CD1c-positive myeloid dendritic cell (primary cell): Measurements from ENCODE around the gene GNA15.
"Not testable (repeated sequence)": the region's sequence is repeated elsewhere in the genome, so short reads cannot be mapped to it uniquely, and the experiment has no call there.

Experiments
- DNase-seq: peaks from one replicate; pipeline ENCODE4 v3.0.0-alpha.2; 2016; ENCODE audit errors: extremely low spot score

The GNA15 gene

GRCh38 chr19:3190921-3191805, 55.3 kb downstream of the GNA15 start:
- no peak for DNase-seq

- DNase-seq = not testable (repeated sequence)
These were observed 55.9 kb downstream of the GNA15 start for GRCh38 chr19:3191806-3192104.

DNA sequence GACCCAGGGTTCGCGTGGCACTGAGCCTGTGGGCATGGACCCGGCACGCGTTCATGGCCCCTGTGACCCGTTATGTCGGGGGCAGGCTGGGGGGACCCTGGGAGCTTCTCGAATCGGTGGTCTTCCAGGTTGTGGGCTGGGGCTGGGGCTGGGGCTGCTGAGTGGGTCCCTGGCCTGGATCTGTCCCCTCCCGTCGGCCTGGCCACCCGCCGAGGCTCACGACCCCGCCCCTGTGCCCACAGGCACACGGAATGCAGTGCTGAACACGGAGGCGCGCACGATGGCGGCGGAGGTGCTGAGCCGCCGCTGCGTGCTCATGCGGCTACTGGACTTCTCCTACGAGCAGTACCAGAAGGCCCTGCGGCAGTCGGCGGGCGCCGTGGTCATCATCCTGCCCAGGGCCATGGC, 56.4 kb downstream of the GNA15 start:
- DNase-seq = no peak

DNA sequence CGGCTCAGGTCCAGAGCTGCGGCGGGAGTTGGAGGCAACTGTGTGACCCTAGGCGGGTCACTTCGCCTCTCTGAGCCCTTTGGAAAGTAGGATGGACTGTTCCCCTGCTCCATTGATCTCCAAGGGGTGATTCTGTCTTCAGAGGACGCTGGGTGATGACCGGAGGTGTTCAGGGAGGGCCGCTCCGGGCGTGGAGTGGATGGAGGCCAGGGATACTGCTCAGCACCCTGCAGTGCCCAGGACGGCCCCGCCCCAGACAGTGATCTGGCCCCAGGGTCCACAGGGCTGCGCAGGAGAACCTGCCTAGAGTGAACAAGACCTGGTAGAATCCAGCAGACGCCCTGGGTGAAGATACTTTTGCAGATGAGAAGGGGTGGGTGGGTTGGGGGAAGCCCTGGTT, 56.9 kb downstream of the GNA15 start:
- no peak for DNase-seq

DNA sequence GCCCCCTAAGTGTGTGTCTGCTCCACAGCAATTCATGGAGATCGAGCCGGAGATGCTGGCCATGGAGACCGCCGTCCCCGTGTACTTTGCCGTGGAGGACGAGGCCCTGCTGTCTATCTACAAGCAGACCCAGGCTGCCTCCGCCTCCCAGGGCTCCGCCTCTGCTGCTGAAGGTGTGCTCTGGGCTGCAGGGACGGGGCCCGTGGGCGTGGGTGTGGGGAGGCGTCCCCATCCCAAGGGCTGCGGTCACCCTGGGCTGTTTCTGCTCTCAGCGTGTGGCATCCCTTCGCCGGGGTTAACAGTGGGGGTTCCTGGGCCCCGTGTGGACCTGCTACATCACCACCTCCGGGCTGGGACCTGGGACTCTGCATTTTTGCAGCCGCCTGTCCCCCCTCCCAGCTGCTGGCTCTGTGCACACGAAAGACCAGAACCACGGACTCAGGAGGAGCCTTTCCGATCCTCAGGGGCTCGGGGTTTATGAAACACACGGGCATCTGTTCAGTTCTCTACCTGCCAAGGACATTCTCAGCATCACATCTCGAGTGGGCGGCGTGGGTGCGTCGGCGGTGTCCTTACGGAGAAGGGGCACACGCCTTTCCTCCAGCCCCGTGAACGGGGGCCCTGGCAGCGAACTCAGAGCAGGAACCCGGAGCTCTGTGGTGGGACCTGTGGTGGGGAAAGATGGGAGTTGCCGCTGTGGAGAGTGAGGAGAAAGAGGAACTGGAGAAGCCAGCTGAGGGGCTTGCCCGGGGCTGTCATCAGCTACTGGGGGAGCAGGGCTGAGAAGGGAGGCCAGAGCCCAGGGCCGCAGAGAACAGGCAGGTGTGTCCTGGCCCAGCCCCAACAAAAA, 57.6 kb downstream of the GNA15 start:
- DNase-seq = peak; percentile 14

DNA sequence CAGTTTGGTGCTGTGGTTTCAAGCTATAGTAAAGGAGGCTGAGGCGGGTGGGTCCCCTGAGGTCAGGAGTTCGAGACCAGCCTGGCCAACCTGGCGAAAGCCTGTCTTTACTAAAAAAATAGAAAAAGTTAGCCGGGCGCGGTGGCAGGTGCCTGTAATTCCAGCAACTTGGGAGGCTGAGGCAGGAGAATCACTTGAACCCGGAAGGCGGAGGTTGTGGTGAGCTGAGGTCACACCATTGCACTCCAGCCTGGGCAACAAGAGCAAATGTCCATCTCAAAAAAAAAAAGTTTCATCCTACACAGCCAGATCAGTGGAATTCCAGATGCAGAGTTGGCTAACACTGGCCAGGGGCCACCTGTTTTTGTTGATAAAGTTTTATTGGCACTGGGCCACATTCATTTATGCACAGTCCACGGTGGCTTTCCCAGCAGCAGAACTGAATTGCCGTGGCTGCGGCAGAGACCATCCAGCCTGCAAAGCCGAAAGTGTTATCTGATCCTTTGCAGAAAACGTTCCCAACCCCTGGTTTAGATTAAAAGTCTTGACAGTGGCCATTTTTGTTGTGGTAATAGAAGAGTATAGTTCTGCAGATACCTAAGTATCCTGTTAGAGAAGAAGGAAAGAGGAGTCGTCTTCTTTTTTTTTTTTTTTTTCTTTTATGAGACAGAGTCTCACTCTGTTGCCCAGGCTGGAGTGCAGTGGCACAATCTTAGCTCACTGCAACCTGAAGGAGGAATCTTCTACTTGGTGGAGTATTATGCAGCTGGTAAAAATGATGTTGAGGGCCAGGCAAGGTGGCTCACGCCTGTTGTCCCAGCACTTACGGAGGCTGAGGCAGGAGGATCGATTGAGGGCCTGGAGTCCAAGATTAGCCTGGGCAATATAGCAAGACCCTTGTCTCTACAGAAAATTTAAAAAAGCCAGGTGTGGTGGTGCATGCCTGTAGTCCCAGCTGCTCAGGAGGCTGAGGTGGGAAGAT, 58.6 kb downstream of the GNA15 start:
- no peak for DNase-seq

- no peak for DNase-seq
These were observed 60.5 kb downstream of the GNA15 start for GRCh38 chr19:3196064-3196932.

DNA sequence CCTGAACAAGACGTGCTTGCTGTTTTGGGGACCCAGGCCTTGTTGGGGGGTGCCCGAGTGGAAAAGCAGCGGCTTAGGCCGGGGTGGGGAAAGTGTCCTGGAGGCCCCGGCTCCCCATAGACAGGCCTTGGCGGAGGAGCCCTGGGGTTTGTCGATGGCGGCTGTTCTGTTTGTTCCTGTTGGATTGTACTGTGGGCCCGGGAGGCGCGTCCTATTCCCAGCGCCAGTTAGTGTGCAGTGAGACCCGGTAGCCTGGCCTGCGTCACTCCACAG, 61.0 kb downstream of the GNA15 start:
- DNase-seq = no peak

DNA sequence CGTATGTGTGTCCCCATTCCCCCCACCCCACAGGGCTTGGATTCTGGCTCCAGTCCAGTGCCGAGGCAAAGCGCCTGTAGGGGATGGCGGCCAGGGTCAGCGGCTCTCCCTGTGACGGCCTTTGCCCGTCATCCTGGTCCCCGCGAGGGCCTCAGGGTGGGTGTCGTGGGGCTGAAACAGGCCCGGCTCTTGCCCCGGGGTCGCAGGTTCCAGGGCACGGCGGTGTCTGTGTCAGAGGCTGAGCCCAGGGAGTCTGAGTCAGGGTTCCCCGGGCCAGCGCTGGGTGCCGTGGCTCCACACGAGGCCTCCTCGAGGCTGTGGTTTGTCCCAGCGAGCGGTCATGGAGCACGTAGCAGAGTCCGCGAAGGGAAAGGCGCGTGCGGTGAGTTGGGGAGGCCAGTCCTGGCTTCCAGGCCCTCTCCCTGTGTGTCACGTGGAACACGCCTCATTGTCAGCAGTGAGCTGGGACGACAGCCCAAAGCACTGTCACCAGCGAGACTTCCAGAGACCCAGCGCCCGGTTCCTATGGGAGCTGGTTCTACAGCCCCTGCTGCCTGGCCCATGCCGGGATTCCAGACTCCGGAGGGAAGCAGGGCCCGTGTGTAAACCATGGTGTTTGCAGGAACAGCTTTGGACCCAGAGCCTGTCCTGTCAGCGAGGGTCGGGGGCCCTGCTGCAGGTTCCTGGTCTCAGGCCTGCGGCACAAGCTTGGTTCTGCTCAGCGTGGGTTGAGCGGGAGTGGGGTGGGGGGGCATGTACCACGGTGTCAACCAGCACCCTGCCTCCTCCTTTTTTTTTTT, 63.3 kb downstream of the GNA15 start:
- DNase-seq = no peak

DNA sequence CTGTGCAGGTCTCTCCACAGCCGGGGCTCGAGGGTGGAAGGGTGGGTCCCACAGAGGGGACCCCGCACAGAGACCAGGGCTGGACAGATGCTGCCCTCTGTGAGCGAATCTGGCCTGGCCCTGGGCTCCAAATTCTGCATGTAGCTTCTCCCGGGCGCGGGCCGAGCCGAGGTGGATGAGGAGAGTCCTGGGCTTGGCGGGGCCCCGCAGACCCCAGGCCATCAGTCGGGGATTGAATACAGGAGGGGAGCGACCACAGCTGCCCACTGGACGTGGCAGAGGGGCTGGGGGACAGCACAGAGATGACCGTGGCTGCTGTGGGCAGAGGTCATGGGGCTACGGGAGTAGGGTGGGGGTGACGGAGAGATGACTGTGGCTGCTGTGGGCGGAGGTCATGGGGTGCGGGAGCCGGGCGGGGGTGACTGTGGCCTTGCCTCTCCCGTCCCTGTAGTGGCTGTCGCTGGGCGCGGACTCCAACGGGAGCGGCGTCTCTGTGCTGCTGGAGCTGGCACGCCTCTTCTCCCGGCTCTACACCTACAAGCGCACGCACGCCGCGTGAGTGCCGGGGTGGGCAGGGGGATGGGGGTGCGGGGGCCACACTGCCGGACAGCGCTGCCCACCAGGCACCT, 65.4 kb downstream of the GNA15 start:
- no peak for DNase-seq

DNA sequence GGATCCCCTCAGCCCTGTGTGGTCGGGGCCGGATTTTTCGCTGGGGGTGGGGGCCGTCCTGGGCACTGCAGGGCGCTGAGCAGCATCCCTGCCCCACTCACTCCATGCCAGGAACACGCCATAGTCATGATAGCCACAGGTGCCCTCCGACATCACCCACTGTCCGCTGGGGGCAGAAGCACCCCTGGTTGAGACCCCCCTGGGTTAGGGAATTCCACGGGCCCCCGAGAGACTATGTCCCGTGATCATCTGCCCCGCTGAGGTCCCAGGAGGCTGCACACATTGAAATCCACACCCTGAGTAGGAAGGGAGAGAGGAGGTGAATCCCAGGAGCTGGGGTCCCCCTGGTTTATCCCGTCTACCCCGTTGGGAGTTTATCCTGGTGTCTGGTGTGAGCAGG, 66.1 kb downstream of the GNA15 start:
- no peak for DNase-seq

DNA sequence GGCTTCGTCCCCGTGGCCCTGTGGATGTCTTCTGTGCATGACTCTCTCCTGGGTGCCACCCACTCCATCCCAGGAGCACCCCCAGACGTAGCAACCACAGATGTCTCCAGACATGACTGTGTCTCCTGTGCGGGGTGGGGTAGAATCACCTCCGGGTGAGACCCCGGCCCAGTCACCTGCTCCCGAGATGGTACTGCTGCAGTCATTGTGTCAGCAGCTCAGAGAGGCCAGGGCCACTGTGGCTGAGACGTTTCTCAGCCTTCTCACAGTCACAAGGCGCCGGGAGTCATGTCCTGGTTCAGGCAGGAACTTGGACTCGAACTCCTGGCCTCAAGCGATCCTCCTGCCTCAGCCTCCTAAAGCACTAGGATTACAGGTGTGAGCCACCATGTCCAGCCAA, 66.5 kb downstream of the GNA15 start:
- no peak for DNase-seq

DNA sequence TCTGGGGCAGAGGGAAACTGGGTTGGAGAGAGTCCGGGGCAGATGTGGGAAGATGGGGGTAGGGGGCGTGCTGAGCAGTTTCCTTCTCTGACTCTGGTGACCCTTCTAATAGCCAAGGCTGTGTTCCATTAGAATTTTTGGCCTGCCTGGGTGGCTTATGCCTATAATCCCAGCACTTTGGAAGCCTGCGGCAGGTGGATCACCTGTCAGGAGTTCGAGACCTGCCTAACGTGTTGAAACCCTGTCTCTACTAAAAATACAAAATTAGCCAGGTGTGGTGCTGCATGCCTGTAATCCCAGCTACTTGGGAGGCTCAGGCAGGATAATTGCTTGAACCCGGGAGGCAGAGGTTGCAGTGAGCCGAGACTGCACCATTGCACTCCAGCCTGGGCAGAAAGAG, 67.1 kb downstream of the GNA15 start:
- DNase-seq = not testable (repeated sequence)

DNA sequence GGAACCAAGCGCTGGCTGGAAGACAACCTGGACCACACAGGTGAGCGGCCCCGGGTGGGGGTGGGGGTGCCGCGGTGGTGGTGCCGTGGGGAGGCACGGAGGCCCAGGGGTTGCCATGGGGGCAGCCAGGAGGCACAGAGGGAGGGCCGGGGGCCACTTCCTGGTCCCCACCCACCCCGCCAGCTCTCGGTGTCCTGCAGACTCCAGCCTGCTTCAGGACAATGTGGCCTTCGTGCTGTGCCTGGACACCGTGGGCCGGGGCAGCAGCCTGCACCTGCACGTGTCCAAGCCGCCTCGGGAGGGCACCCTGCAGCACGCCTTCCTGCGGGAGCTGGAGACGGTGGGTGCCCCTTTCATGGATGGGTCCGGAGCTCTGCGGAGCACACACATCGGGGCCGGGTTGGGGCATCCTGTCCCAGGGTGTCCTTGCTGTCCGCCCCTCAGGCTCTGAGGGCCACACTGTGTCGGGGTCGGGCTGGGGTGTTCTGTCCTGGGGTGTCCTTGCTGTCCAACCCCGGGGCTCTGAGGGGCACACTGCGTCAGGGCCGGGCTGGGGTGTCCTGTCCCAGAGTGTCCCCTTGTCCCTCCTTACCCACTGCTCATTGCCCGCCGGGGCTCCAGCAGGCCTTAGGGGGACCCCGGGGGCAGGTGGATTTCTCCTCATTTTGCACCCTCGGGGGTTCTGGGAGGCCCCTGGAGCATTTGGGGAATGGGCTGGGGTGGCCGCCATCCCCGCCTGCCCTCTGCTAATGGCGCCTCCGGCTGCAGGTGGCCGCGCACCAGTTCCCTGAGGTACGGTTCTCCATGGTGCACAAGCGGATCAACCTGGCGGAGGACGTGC, 68.2 kb downstream of the GNA15 start:
- DNase-seq = no peak

GRCh38 chr19:3204646-3205275, 68.9 kb downstream of the GNA15 start:
- DNase-seq = no peak

- DNase-seq = no peak
These were observed 70.6 kb downstream of the GNA15 start for GRCh38 chr19:3206216-3206953.

GRCh38 chr19:3207461-3208242, 71.8 kb downstream of the GNA15 start:
- no peak for DNase-seq
